Fibroblast of villous mesenchyme (primary cell): Measurements from ENCODE around the gene TOR4A. TPM values are rescaled to one million over a fixed set of nuclear protein-coding genes. Genes with fewer than 3 reads are reported as not detected.

Experiments used
- DNase-seq: peaks from one replicate; pipeline ENCODE4 v3.0.0-alpha.2; 2010; ENCODE audit warnings: low read depth
- H3K4me3 ChIP-seq: 2 replicates; pipeline ENCODE4 v1.5.1; 2011; ENCODE audit warnings: low read depth, mild to moderate bottlenecking, low read length
- CTCF ChIP-seq: IDR thresholded peaks from 2 replicates; pipeline ENCODE4 v1.5.1; 2012; ENCODE audit warnings: low read depth, mild to moderate bottlenecking, low read length; ENCODE audit not compliant: insufficient read depth
- total RNA-seq: library from RNA; depleted of rRNA; stranded (reverse); fragments of >200 nt; gene quantifications from 2 replicates; pipeline ENCODE4 v1.2.3, GENCODE V29; 2012

The TOR4A gene
- total RNA-seq, 1 donor, result 42.3 TPM

GRCh38 chr9:137299938-137300337 is 22.4 kb downstream of the TOR4A start:
- TF ChIP-seq CTCF, result no peak
- no peak for DNase-seq
- H3K4me3 ChIP-seq, result no peak overlapping the region

GRCh38 chr9:137300567-137301080 is 23.1 kb downstream of the TOR4A start:
- H3K4me3 ChIP-seq, result peak overlapping the region; percentile 54
- peak; percentile 82 for DNase-seq
- TF ChIP-seq CTCF, result no peak

GRCh38 chr9:137301081-137301947 is 23.8 kb downstream of the TOR4A start:
- peak overlapping the region; percentile 54 for H3K4me3 ChIP-seq
- DNase-seq, result peak; percentile 69
- TF ChIP-seq CTCF, result no peak

GRCh38 chr9:137302118-137302448 is 24.6 kb downstream of the TOR4A start, which contains the start of gene NRARP:
NRARP (minus strand) TSS chr9:137302271; CDS start chr9:137301928, 343 bp downstream.
- DNase-seq, result peak; percentile 76
- no peak for TF ChIP-seq CTCF

GRCh38 chr9:137302449-137303150 is 25.1 kb downstream of the TOR4A start:
- TF ChIP-seq CTCF, result peak; percentile 52
- peak overlapping the region; percentile 48 for H3K4me3 ChIP-seq
- DNase-seq, result no peak

More at GRCh38 chr9:137302118-137302448, 24.6 kb downstream of the TOR4A start, which contains the start of gene NRARP:
- peak within 1 kb of the TSS; percentile 54 for H3K4me3 ChIP-seq

GRCh38 chr9:137303151-137303892 is 25.8 kb downstream of the TOR4A start:
- no peak for TF ChIP-seq CTCF
- H3K4me3 ChIP-seq, result no peak overlapping the region
- DNase-seq, result no peak
